Neural progenitor cell (in vitro differentiated cells): ENCODE data around the gene AP4E1. TPM values are rescaled to one million over a fixed set of nuclear protein-coding genes. Genes with fewer than 3 reads are reported as not detected.

Source experiments
- DNase-seq: peaks from one replicate; pipeline ENCODE4 v3.0.0-alpha.2; 2016; ENCODE audit warnings: low spot score
- H2AFZ ChIP-seq: fragments of 200-600 bp; sonication (generic); replicated peaks from 2 replicates; pipeline ENCODE4 v1.6.1; 2016; ENCODE audit warnings: antibody characterized with exemption
- H3F3A ChIP-seq: fragments of 200-600 bp; sonication (generic); 2 replicates; pipeline ENCODE4 v1.6.1; 2016; ENCODE audit warnings: antibody characterized with exemption, low read depth
- H3K27ac ChIP-seq: fragments of 200-600 bp; sonication (generic); 2 replicates; pipeline ENCODE4 v1.5.1; 2016; ENCODE audit warnings: mild to moderate bottlenecking
- H3K27me3 ChIP-seq: fragments of 200-600 bp; sonication (generic); 2 replicates; pipeline ENCODE4 v1.6.1; 2016; ENCODE audit warnings: mild to moderate bottlenecking, moderate library complexity
- H3K36me3 ChIP-seq: fragments of 200-600 bp; sonication (generic); 2 replicates; pipeline ENCODE4 v1.5.1; 2016
- H3K4me1 ChIP-seq: fragments of 200-600 bp; sonication (generic); 2 replicates; pipeline ENCODE4 v1.6.1; 2016; ENCODE audit warnings: mixed run types
- H3K4me2 ChIP-seq: fragments of 200-600 bp; sonication (generic); 2 replicates; pipeline ENCODE4 v1.6.1; 2016
- H3K4me3 ChIP-seq: fragments of 200-600 bp; sonication (generic); 2 replicates; pipeline ENCODE4 v1.5.1; 2016
- H3K79me2 ChIP-seq: fragments of 200-600 bp; sonication (generic); 2 replicates; pipeline ENCODE4 v1.6.1; 2016; ENCODE audit warnings: low read depth
- H3K9ac ChIP-seq: fragments of 200-600 bp; sonication (generic); 2 replicates; pipeline ENCODE4 v1.6.1; 2016
- H3K9me3 ChIP-seq: fragments of 200-600 bp; sonication (generic); 2 replicates; pipeline ENCODE4 v1.5.1; 2016; ENCODE audit warnings: low read depth
- H4K20me1 ChIP-seq: fragments of 200-600 bp; sonication (generic); 2 replicates; pipeline ENCODE4 v1.6.1; 2016; ENCODE audit warnings: low read depth
- H3K27ac Mint-ChIP-seq: 3 replicates; pipeline ENCODE4 v1.8.0; 2021; ENCODE audit warnings: mixed read lengths
- H3K27me3 Mint-ChIP-seq: 2 replicates; pipeline ENCODE4 v1.8.0; 2022; ENCODE audit warnings: low read depth, mild to moderate bottlenecking, inconsistent platforms, moderate library complexity, mixed read lengths; ENCODE audit not compliant: insufficient read depth
- H3K36me3 Mint-ChIP-seq: 3 replicates; pipeline ENCODE4 v1.8.0; 2021; ENCODE audit warnings: mixed read lengths
- H3K4me1 Mint-ChIP-seq: 3 replicates; pipeline ENCODE4 v1.8.0; 2021; ENCODE audit warnings: mixed read lengths
- H3K4me3 Mint-ChIP-seq: 3 replicates; pipeline ENCODE4 v1.8.0; 2021; ENCODE audit warnings: mild to moderate bottlenecking, moderate library complexity, mixed read lengths
- H3K9me3 Mint-ChIP-seq: 3 replicates; pipeline ENCODE4 v1.8.0; 2020; ENCODE audit warnings: mixed read lengths
- CTCF ChIP-seq: fragments of 200-600 bp; sonication (generic); IDR thresholded peaks from 2 replicates; pipeline ENCODE4 v1.5.1; 2017; ENCODE audit warnings: antibody characterized with exemption, mild to moderate bottlenecking
- EZH2 ChIP-seq: fragments of 200-600 bp; sonication (generic); IDR thresholded peaks from 2 replicates; pipeline ENCODE4 v1.6.1; 2017; ENCODE audit warnings: antibody characterized with exemption, mild to moderate bottlenecking, moderate library complexity
- EZH2phosphoT487 ChIP-seq: fragments of 200-600 bp; sonication (generic); IDR thresholded peaks from 2 replicates; pipeline ENCODE4 v1.6.1; 2017; ENCODE audit warnings: antibody characterized with exemption
- total RNA-seq: library from RNA; depleted of rRNA; stranded (reverse); fragments of >200 nt; gene quantifications from 2 replicates; pipeline ENCODE4 v1.2.3, GENCODE V29; 2015; ENCODE audit warnings: low replicate concordance

The AP4E1 gene
- total RNA-seq, 1 donor from 2014 or later, result 14.0 TPM

GRCh38 chr15:50933341-50933740 is 24.9 kb downstream of the AP4E1 start:
- H3K27me3 Mint-ChIP-seq, result no peaks in the 10 kb centered on the region

GRCh38 chr15:50938525-50938924 is 30.0 kb downstream of the AP4E1 start:
- no peaks in the 10 kb centered on the region for H3K27me3 Mint-ChIP-seq
- H3K27me3 ChIP-seq, result no peaks in the 10 kb centered on the region
- no peak overlapping the region for H3K4me2 ChIP-seq
- no peaks in the 10 kb centered on the region for H3K9me3 ChIP-seq
- no peaks in the 10 kb centered on the region for H3K4me1 Mint-ChIP-seq
- no peaks in the 10 kb centered on the region for H3F3A ChIP-seq
- H3K36me3 Mint-ChIP-seq, result peaks cover 11% of the 10 kb centered on the region
- no peak overlapping the region for H3K4me3 Mint-ChIP-seq
- TF ChIP-seq EZH2phosphoT487 (no peak), EZH2 (no peak), CTCF (no peak)
- no peak overlapping the region for H3K27ac Mint-ChIP-seq
- H3K79me2 ChIP-seq, result no peaks in the 10 kb centered on the region
- DNase-seq, result no peak
- H3K27ac ChIP-seq, result no peak overlapping the region
- H3K9ac ChIP-seq, result no peak overlapping the region
- no peaks in the 10 kb centered on the region for H3K4me1 ChIP-seq
- H4K20me1 ChIP-seq, result no peaks in the 10 kb centered on the region
- H2AFZ ChIP-seq, result no peak overlapping the region
- H3K36me3 ChIP-seq, result no peaks in the 10 kb centered on the region
- H3K4me3 ChIP-seq, result no peak overlapping the region
- no peaks in the 10 kb centered on the region for H3K9me3 Mint-ChIP-seq

More at GRCh38 chr15:50933341-50933740, 24.9 kb downstream of the AP4E1 start:
- Histone ChIP-seq H3K9me3 (no peaks in the 10 kb centered on the region), H3K9ac (no peak overlapping the region), H3K4me2 (no peak overlapping the region), H3K36me3 (peaks cover 10% of the 10 kb centered on the region), H4K20me1 (no peaks in the 10 kb centered on the region), H3K27ac (no peak overlapping the region), H3K4me1 (no peaks in the 10 kb centered on the region), H3K4me3 (no peak overlapping the region), H2AFZ (no peak overlapping the region), H3K27me3 (no peaks in the 10 kb centered on the region), H3K79me2 (no peaks in the 10 kb centered on the region), H3F3A (no peaks in the 10 kb centered on the region)
- no peaks in the 10 kb centered on the region for H3K4me1 Mint-ChIP-seq
- no peak for TF ChIP-seq EZH2phosphoT487
- no peak for TF ChIP-seq EZH2
- no peak for TF ChIP-seq CTCF
- no peak overlapping the region for H3K4me3 Mint-ChIP-seq
- H3K27ac Mint-ChIP-seq, result no peak overlapping the region
- no peaks in the 10 kb centered on the region for H3K9me3 Mint-ChIP-seq
- no peak for DNase-seq
- H3K36me3 Mint-ChIP-seq, result peaks cover 16% of the 10 kb centered on the region

- no peaks in the 10 kb centered on the region for H3K4me1 Mint-ChIP-seq
- H3F3A ChIP-seq, result no peaks in the 10 kb centered on the region
- no peaks in the 10 kb centered on the region for H4K20me1 ChIP-seq
- H3K27ac ChIP-seq, result no peak overlapping the region
- H3K9me3 ChIP-seq, result no peaks in the 10 kb centered on the region
- TF ChIP-seq CTCF, result no peak
- no peak for TF ChIP-seq EZH2phosphoT487
- TF ChIP-seq EZH2, result no peak
- no peaks in the 10 kb centered on the region for H3K9me3 Mint-ChIP-seq
- no peaks in the 10 kb centered on the region for H3K4me1 ChIP-seq
- no peaks in the 10 kb centered on the region for H3K36me3 ChIP-seq
- H3K27ac Mint-ChIP-seq, result no peak overlapping the region
- no peak overlapping the region for H3K4me3 Mint-ChIP-seq
- H3K36me3 Mint-ChIP-seq, result peaks cover 15% of the 10 kb centered on the region
- no peak for DNase-seq
- H3K27me3 Mint-ChIP-seq, result no peaks in the 10 kb centered on the region
- no peaks in the 10 kb centered on the region for H3K27me3 ChIP-seq
- H3K9ac ChIP-seq, result no peak overlapping the region
- no peak overlapping the region for H3K4me2 ChIP-seq
- H3K79me2 ChIP-seq, result no peaks in the 10 kb centered on the region
- H3K4me3 ChIP-seq, result no peak overlapping the region
- no peak overlapping the region for H2AFZ ChIP-seq
These were observed 31.4 kb downstream of the AP4E1 start for GRCh38 chr15:50939911-50940310.
